AG09319 (cell line): Measurements from ENCODE around the gene CDH22.

Source experiments
- DNase-seq: peaks from one replicate; pipeline ENCODE4 v3.0.0-alpha.2; 2010; ENCODE audit warnings: low read depth; ENCODE audit errors: extremely low read depth
- TF ChIP-seq, protein P1 (sequence below): IDR thresholded peaks from 2 replicates; pipeline ENCODE4 v1.5.1; 2011; ENCODE audit warnings: low read depth, mild to moderate bottlenecking, inconsistent platforms, low read length, moderate library complexity

CDH22 gene

DNA sequence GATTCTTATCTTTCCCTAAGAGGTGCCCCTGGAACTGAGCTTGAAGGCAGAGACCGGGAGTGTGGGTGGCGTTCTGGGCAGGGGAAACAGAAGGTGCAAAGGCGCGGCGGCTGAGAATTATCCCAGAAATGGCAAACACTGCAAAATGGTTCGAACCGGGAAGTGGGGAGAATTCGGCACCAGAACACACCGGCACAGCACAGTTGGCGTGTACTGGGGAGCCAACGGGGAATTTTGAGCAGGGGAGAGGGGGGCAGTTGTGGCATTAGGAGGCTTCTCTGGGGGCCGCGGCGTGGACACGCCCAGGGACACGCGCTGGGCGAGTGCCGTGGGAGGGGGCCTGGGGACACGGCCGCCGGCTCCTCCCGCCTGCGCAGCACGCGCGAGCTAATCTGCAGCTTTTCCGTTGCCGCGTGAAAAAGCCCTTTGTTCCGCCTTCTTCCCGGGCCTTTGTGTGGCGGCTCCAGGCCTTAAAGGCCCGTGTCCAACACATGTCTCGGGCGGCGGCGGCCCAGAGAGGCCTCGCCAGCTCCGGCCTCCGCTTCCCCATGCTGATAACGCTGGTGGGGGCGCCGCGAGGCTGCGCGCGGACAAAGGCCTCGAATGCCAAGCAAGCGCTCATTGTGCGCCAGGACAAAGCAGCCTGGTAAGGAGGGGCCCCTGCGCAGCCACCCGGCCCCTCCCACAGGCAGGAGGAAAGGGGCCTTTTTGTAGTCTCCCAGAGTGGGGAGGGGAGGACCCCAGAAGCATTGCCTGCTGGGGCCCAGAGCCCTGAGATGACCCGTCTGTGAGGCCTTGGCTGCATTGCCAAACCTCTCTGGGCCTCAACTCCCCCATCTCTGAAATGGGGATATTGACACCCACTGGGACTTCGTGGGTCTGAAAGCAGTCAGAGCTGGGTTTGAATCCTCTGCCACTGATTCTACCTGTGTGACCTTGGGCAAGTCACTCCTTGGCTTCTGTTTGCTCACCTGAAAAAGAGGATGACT is 107.4 kb downstream of the CDH22 start:
- TF ChIP-seq, protein P1, sequence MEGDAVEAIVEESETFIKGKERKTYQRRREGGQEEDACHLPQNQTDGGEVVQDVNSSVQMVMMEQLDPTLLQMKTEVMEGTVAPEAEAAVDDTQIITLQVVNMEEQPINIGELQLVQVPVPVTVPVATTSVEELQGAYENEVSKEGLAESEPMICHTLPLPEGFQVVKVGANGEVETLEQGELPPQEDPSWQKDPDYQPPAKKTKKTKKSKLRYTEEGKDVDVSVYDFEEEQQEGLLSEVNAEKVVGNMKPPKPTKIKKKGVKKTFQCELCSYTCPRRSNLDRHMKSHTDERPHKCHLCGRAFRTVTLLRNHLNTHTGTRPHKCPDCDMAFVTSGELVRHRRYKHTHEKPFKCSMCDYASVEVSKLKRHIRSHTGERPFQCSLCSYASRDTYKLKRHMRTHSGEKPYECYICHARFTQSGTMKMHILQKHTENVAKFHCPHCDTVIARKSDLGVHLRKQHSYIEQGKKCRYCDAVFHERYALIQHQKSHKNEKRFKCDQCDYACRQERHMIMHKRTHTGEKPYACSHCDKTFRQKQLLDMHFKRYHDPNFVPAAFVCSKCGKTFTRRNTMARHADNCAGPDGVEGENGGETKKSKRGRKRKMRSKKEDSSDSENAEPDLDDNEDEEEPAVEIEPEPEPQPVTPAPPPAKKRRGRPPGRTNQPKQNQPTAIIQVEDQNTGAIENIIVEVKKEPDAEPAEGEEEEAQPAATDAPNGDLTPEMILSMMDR, result no peak
- DNase-seq, result no peak

DNA sequence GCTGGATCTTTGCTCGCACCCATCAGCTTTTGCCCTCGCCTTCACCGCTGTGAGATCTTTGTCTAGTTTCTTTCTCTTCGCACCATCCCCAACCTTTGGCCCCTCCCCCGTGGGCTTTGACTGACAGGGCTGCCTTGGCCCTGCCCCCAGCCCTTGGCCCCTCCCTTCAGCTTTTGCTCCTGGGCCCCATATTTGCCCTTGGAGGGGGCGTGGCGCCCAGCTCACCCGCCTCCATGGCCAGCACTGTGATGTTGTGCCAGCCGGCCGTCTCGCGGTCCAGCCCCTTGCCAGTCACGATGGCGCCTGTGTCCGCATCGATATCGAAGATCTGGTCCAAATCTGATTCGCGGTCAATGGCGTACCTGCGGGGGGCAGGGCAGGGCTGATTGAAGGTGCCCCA is 109.1 kb downstream of the CDH22 start:
- no peak for DNase-seq
- TF ChIP-seq, protein P1, result no peak

DNA sequence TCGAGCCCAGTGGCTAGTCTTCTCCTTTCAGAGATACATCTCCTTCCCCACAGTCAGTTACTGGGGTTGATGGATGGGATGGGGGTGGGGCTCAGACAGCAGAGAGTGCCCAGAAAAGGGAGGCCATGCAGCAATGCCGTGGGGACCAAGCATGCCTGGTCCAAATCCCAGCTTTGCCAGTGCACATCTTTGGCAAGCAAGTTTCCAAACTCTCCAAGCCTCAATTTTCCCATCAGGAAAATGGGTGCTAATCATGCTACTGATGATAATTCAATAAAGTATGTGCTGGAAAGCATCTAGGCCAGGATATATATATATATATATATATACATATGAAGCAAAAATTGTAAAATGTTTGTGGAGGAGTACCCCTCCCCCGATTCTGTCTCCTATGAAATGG is 111.3 kb downstream of the CDH22 start:
- no peak for DNase-seq
- TF ChIP-seq, protein P1, result no peak

DNA sequence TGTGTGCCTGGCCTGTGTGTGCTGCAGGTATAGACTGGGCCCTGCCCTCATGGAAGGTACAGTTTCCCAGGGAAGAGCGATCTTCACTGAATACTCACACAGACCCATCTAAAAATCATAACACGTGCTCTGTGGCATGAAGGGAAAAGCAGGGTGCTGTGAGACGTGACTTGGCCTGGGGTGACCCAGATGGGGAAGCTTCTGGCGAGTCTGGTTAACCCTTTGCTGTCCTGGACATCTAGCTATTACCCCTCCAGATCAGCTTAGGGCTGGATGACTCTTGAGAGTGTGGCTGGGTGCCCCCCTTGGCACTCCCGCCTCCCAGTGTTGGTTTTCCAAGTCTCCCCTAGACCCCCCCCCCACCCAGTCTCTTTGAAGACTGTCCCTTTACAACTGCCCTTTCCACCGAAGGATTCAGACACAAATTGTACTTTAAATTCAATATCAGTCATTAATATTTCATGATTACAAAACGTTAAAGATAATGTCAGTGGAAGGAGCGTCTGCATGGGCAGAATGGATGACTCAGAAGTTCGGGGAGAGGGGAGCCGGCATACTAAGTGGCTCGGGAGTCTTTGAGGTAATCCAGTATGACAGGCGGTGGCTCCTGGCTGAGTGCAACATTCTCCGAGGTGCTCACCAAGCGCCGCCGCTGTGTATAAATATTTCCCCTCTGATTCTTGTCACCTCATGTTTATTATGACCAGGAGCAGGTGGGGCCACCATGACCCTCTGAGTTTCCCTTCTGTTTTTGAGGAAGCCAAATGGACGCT is 112.8 kb downstream of the CDH22 start:
- DNase-seq, result no peak
- TF ChIP-seq, protein P1, result no peak

DNA sequence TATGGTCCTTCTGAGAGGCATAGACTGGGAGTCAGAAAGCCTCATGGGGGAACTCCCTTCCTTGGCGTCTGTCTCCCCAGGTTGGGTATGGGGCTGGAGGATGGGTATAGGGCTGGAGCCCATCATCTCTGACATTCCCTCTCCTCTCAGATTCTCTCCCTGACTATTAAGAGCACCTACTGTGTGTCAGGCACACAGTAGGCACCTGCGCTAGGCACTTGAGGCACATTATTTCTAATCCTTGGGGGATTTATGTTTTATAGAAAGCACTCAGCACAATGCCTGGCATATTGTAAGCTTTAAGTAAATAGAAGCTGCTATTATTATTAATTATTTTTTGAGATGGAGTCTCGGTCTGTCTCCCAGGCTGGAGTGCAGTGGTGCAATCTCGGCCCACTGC is 113.9 kb downstream of the CDH22 start:
- TF ChIP-seq, protein P1, result no peak
- DNase-seq, result no peak

DNA sequence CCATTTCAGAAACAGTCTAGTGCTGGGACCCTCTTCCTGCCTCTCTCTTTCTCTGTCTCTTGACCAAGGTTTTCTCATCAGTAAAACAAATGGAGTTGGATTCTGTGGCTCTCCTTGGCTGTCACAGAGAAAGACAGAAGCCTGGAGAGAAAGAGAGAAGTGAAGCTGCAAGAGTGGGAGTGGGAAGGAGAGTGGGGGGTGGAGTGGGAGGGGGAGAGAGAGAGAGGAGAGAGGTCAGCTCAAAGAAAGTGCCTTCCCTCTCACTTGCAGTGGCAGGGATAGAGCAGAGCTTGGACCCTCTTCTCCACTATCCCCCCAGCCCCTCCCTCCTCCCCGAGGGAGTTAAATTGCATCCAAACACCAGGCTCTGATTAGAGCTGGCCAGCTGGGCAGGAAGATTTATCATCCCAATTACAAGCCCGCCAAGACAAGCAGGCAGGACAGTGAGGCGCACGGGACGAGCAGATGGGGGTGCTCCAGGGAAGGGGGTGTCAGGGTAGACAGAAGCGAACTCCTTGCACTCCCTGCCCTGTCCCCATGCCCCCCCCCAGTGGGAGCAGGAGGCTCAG is 115.8 kb downstream of the CDH22 start:
- TF ChIP-seq, protein P1, result no peak

More for the DNA sequence above, 115.8 kb downstream of the CDH22 start:
- DNase-seq, result no peak
